NCI-H1417 (cell line): ENCODE measurements around the gene MRPS10.
A peak's percentile ranks its signal among the peaks of the same experiment; 100 is the strongest.
"Not testable (repeated sequence)": the region's sequence is repeated elsewhere in the genome, so short reads cannot be mapped to it uniquely, and the experiment has no call there.

Experiments
- DNase-seq, 3 experiments: peaks; one replicate each; lab custom pipeline; 2025; lab: John Stamatoyannopoulos, UW

MRPS10 gene

GRCh38 chr6:42239333-42239732, 21.7 kb upstream of the MRPS10 start:
- DNase-seq: peak in 2 of 3 experiments; percentile 3 to 61

DNA sequence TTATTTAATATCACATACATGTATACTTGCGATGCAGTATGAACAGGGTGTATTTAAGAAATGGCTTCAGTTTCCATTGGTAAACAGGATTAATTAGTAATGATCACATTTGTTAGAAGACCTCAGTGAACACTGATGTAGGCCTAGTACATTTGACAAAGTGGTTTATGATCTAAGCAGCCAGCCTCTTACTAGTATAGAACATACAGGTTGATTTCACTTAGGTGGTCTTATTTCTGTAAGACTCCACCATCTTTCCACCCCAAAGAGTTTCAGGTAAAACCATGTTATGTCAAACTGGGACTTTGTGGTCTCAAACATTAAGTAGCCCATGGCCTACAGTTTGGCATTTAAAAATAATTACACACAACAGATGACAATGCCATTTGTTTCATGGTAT, 20.2 kb upstream of the MRPS10 start:
- no peak for DNase-seq

DNA sequence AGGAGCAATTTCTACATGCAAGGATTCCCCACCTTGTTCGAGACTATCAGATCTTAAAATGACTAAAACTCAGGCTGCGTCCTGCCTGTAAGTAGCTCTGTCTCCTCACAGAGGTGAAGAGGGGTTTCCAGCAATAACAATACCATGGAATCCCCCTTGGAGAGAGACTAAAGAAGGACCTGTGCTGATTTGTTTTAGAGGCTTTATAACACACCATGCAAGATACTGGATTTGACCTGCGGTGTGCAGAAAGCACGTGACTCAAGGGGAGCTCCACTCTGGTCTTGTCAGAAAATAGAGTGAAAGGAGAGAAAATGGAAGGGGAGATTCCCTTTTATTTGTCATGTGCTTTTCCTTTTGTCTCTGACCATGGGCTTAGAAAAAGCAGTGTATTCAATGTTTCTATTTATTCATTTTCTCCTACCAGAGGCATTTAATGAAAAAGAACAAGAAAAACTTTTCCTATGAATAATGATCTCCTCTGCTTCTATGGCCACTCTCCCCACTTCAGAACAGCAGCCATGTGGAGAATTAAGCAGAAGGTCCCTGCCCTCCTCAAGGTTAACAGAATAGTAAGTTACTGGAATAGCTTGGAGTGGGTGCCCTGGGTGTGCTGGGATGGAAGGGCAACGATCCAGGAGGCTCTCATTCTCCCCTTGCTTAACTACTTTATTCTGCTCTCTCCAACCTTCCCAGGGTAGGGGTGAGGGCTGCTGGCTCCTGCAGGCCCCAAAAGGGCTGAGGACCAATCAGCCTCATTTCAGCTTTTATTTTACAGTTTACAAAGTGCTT, 19.2 kb upstream of the MRPS10 start:
- DNase-seq: no peak

DNA sequence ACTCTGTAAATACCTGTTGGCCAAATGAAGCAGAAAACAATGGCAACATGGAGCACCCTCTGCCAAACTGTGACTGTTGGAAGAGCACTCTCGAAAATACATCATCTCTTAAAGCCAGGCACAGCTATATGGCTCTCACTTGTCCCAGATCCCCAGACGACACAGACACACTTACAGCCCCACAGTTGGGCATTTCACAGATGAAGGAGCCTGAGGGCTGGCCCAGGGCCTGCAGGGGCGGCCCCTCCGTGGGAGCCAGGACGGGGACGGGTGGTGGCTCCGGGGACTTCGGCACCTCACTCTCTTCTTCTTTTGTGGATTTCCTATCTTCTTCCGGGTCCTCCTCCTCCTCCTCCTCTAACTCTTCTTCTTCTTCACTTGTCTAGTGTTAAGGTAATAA, 18.4 kb upstream of the MRPS10 start:
- no peak for DNase-seq

GRCh38 chr6:42232035-42232434, 14.4 kb upstream of the MRPS10 start:
- no peak for DNase-seq

DNA sequence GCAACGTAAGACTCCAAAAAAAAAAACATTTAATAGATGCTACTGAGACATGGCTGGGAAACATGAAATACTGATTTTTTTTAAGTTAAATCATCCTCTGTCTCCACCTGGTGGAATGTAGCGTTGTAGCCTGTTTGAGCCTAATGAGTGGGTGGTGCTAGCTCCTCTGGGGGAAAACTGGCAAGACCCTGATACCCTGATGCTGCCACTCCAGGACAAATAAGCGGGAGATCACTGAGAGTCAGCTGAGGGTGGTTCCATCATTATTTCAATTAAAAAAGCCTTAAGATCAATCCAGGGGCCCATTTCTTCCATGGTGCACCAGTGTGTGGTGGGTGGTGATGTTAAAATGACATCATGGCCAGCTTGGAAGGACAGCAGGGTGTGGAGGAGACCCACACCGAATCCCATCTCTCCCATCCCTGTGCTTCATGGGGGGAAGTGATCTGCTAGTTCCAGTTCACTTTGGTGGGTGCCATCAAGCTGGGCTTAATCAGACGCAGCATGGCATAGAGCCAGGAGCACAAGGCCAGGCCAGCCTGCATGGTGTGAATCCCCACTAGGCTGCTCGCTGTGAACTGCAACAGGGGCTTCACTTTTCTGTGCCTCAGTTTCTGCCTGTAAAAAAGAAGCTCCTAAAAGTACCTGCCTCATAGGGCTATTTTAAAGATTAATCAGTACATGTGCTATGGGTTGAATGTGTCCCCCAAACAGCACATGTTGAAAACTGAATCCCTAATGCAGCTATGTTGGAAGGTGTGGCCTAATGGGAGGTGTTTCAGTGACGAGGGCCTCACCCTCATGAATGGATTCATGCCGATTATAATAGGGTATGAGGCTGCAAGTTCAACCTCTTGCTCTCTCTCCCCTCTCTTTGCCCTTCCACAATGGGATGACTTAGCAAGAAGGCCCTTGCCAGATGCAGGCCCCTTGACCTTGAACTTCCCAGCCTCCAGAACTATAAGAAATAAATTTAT, 13.0 kb upstream of the MRPS10 start:
- no peak for DNase-seq

DNA sequence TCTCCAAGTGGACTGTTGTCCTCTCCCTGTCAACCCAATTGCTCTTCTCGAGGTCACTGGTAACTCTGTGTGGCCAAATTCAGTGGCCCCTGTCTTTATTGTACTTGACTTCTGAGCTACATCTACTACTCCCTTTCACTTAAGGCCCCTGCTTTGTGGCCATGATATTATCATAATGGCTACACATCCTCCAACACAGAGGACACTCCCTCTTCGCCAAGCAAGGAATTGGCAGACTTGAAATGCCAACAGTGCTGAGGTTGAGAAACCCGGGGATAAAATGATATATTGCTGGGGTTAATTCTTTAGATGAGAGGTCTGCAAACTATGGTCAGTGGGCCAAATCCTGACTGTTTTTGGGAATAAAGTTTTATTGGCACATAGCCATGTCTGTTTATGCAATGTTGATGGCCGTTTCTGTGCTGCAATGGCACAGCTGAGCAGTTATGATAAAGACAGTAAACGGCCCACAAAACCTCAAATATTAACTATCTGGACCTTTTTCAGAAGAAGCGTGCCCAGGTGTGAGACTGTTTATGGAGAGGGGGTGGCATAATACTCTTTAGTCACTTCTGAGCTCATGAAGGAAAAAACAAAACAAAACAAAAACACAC, 12.0 kb upstream of the MRPS10 start:
- no peak for DNase-seq

- no peak for DNase-seq
Measured at GRCh38 chr6:42228305-42228704, 10.6 kb upstream of the MRPS10 start.

DNA sequence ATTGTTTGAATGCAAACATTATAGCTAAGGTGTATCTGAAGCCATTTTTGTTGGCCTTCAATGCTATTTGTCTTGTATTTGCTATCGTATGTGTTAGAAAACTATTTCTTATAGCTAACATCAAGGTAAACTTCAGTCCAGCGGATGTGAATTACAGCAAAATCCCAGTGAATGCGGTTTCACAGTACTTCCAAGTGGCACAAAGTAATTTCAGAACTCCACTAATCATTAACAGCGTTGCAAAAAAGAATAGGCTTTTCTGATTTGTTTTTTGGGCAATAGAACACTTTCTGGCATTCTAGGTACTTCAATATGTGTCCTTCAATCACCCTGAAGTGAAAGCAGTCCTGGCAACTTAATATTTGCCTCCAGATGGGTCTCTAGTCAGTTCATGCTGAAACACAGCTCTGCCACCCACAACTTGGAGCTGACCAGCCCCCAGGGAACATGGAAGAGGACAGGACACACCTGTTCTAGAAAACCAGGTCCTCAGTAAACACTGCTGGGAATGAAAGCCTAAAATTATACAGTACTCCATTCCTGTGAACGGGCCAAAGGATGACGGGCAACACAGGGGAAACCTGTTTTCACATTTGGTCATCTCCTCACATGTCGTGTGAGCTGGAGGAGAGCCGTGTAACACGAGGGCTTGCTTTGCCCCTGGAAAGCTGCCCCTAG, 9.7 kb upstream of the MRPS10 start:
- DNase-seq: no peak

DNA sequence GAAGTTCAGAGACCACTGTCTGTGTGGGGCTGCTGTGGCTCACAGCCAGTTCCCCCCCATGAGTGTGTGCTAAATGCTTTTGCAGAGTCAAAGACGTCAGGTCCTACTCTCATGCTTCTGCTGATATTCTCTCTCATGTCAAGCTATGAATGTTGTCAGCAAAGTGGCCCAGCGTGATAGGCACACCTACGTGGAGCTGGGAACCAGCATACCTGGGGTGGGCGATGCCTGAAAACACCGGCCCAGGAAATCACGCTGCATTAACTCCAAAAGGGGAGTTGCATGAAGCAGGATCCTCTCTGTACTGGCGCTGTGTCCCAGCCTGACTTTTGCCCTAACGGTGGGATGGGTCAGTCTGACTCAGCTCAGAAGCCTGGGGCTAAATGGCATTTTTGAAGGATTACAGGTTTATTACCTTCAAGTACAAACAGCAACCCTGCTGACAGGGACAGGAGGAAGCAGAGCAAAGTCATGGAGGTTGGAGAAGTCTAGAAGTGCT, 9.0 kb upstream of the MRPS10 start:
- DNase-seq: no peak

DNA sequence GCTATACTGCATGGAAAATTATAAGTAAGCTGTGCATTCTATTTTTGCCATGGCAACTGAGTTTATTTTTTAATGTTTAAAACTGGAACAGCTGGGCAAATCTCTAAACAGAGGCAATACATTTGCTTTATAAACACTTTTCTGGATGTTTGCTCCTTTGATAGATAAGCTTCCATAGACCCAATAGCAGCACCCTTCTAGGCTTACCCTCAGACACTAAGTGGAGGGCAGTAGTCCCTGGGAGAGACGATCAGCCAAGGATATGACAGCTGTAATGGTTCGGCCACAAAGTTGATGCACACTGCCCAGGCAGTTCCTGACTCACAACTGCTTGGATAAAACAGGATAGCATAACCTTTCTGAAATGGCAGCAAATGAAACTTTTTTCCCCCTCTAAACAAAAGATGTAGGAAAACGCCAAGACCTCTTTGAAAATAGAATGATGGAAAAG, 8.5 kb upstream of the MRPS10 start:
- DNase-seq: no peak

DNA sequence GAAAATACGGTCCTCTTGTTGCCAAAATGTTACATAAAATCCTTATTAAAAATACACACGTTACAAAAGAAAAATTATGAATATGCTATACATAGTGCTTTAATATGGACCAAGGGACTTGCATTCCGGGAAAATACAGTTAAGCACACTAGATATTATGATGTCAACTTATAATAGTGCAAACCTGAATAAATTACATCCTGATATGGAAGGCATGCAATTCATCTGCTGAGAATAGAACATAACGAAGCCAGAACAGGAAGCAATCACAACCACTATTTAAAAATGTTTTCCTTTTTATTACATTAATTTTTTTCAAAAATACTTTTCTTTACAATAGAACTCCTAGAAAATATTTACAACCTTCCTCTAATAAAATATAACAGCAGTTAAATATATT, 7.8 kb upstream of the MRPS10 start:
- DNase-seq: no peak

DNA sequence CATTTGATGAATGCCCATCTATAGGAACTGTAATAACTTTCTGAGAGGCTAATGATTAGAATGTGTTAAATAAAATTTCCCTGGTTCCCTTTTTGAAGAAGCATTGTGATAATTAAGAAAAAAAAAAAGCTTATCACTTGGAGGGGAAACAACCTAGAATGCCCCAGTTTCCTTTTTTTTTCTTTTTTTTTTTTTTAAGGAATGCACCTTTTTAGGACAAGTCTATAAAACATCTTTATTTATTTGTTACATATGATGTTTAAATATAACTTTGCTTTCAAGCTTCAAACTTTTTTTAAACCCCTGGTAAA, 7.3 kb upstream of the MRPS10 start:
- no peak for DNase-seq

GRCh38 chr6:42224222-42225028, 6.8 kb upstream of the MRPS10 start:
- DNase-seq: no peak

DNA sequence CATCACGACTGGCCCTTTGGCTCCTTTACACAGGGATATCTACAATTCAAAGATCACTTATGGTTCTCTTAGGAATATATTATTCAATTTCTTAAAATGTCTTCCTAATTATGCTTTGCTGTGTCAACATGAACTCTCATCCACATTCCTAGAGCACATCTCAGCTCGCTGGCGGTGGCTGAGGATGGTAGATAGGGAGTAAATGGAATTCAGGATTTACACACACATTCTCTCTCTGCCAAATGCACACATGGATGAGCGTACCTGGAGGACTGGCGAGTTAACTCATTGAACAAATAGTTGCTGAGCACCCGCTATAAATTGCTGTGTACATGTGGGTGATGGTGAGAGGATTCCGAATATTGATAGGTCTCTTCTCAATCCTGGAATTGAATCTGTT, 4.8 kb upstream of the MRPS10 start:
- no peak for DNase-seq

- DNase-seq: no peak
Measured at GRCh38 chr6:42221546-42221945, 3.9 kb upstream of the MRPS10 start.

- no peak for DNase-seq
Measured at GRCh38 chr6:42220807-42221206, 3.1 kb upstream of the MRPS10 start.

- peak in 1 of 3 experiments; percentile 66 for DNase-seq
Measured at GRCh38 chr6:42217157-42217518, 523 bp downstream of the MRPS10 start.

DNA sequence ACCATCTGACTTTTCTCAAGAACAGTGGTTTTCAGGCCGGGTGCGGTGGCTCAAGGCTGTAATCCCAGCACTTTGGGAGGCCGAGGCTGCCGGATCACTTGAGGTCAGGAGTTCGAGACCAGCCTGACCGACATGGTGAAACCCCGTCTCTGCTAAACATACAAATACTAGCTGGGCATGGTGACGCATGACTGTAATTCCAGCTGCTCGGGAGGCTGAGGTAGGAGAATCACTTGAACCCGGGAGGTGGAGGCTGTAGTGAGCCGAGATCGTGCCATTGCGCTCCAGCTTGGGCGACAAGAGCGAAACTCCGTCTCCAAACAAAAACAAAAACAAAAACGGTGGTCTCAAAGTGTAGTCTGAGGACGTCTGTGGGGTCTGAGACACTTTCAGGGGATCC, 1.2 kb downstream of the MRPS10 start:
- DNase-seq: not testable (repeated sequence)

GRCh38 chr6:42212442-42212841, 5.2 kb downstream of the MRPS10 start:
- no peak for DNase-seq

DNA sequence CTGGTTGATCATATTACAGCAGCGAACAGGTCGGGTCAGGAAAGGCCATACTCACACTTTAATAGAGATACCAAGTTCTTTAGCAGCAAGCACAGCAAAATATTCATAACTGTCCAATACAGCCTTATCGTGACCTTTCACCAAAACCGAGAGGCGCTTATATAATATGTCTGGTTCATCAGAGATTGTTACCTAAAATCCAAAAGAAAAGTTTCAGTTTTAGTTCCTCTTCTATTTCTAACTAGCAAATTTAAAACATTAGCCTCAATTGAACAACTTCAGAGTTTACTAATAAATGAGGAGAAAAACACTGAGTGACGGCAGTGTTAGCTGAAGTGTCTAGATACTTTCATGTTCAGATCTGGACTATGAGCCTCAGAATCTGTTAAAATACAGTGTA, 5.9 kb downstream of the MRPS10 start:
- no peak for DNase-seq
